Left colon (tissue), 2 donors: ENCODE measurements around the gene EXOSC1. TPM values are rescaled to one million over a fixed set of nuclear protein-coding genes. Genes with fewer than 3 reads are reported as not detected.

Experiments
- ATAC-seq: fragments of 200-7000 bp; cut with Tn5 transposase; one replicate; pipeline ENCODE4 v1.9.1; 2020; ENCODE audit warnings: mild to moderate bottlenecking, moderate library complexity
- DNase-seq, 2 donors: peaks; one replicate each; pipeline ENCODE4 v3.0.0-alpha.2; 2020
- intact Hi-C, 2 donors: fragments of 100-400 bp; cut with DNase I in 1 of 2; cut with micrococcal nuclease in 1 of 2; formaldehyde crosslinking; loops; one replicate each; pipeline versions ENCODE4 v1.11.2 to v1.14.0; 2022; cut with DNase I, micrococcal nuclease
- total RNA-seq, 2 donors: library from RNA; stranded (reverse); fragmentation: NEBNext Ultra II Directional; extraction: Animal tissue kit (Norgen Biotek cat#: 25700); gene quantifications; one replicate each; pipeline ENCODE4 v1.2.1, GENCODE V29; 2021
- donor health status: DM: no; HTN: no; CAD: no.
- donor health status: DM: yes; HTN: yes; CAD: no.

Gene EXOSC1
- total RNA-seq, 2 donors from 2014 or later: 21.7 to 22.6 TPM

DNA sequence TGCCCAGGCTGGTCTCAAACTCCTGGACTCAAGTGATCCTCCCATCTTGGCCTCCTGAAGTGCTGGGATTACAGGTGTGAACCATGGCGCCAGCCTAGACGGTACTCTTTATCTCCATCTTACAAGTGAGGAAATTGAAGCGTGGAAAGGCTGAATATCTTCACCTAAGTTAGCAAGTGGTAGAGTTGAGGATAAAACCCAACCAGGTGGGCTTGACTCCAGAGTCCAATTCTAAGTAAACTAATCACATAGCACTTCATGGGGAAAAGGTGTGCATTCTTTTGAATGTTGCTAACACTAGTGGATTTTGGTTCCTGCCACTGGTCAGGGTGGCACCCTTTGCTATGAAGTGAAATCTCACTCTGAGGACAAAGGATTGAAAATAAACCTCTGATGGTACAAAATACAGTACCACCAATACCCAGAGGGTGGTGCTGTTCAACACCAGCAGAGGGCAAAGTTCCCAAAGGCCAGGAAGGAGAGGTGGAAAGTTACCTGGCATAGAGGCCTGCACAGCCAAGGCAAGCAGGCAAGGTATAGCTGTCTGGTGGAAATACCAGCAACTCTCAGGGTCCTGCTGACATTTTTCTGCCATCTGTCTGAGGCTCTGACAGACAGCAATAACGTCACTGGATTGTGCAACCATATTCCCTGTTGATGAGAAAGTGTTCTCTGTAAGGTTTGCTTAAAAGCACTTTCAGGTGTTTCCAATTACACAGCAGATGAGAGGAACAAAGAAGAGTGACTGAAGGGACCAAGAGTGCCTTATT is 17.7 kb upstream of the EXOSC1 start:
- peak; percentile 91 for ATAC-seq
- DNase-seq: peak in 1 of 2 donors; percentile 37
- intact Hi-C loops: loop anchor here in 1 of 2 donors (2.0 kb wide), 1 partner anchor 89 kb away; no protein-coding TSS in a partner anchor

DNA sequence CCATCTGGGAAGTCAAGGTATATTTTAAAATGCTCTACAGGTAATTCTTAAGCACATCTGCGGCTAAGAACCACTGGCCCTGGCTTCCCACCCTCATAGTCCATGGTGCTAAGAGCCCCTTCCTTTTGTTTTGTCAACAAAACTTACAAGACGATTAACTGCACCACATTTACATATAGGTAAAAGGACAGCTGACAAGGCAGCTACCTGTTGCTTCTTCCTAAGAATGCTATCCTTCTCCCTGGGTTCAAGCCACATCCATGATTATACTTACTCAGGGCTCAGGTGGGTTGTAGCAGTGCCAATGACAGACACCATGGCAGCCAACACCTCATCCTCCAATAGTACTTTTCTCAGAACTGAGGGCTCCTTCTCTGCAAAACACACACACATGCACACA is 16.5 kb upstream of the EXOSC1 start:
- ATAC-seq (no peak), DNase-seq (no peak)
- intact Hi-C loops: loop anchor here in 1 of 2 donors (2.0 kb wide), 1 partner anchor 90 kb away; no protein-coding TSS in a partner anchor

DNA sequence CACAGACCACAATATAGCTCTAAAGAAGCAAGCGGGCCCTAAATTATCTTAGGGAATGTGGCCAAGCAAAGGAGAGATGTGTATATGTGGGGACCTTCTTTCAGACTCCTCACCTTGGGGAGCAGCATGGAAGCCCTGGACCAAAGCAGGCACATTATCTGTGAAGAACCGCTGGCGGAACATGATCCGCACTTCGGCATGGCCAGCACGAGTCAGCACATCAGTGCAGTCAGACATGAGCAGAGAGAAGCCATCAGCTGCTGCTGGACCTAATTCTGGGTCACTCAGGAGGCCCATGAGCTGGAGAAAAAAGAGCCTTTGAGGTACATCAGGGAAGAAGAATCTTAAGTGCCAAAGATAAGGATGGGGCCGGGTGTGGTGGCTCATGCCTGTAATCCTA is 14.1 kb upstream of the EXOSC1 start:
- no peak for DNase-seq
- intact Hi-C loops: no loop called here
- no peak for ATAC-seq

DNA sequence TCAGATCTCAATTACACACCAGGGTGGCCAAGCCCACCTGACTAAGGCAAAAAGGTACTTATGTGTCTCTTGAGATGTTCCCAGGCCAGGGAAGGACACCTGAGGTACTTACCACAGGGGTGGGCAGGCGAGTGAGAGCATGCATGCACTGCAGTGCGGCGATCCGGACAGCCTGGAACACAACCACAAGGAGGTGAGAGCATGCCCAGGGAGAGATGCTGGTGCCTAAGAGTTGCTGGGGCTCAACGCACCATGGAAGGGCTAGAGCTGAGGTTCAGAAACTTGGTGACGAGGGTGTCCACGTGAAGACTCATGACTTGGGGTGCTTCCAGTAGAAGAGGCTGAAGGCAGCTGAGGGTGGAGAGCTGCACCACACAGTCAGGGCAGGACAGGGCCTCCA is 13.3 kb upstream of the EXOSC1 start:
- ATAC-seq: no peak
- intact Hi-C loops: no loop called here
- no peak for DNase-seq

DNA sequence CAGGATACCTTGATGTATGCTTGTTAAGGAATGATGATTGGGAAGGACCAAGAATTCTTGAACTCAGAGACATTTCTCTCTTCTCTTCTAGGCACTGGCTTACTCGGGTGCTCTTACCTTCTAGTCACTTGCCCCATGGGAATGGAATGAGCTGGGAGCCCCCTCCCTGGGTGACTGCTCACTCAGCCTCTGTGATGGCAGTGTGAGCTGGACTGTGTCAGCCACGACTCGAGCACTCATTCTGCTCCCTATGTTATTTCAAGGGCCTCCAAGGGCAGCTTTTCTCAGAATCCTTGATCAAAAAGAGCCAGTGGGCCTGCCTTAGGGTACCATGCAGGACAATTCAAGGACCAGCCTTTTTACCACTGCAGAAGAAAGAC is 10.9 kb upstream of the EXOSC1 start:
- ATAC-seq (no peak), DNase-seq (no peak)
- intact Hi-C loops: no loop called here

DNA sequence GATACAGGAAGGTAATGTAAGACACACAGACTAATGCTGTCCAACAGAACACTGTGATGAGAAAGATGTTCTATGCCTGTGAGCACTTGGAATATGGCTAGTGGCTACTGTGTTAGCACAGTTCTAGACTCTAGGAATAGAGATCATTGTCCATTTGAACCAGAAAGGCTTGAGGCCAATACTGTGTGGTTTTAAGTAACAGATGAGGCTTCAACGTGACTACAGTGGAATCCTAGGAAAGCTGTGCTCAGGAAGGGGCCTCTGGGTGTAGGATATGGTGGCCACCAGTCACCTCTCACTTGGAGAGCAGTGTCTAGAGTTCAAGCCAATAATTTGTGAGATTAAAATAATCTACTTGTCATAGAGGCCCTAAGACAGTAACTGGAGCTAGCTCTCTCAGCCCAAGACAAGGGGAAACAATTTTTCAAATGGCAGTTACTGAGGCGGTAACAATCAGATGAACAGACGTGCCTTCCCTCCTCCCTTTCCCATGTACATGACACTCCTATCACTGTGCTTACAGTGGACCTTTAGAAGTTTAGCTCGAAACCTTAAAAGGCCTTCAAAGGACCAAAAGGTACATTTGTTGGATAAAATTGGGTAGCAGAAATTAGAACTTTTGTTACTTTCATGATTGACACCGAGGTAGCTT is 10.4 kb upstream of the EXOSC1 start:
- DNase-seq (no peak), ATAC-seq (no peak)
- intact Hi-C loops: no loop called here

DNA sequence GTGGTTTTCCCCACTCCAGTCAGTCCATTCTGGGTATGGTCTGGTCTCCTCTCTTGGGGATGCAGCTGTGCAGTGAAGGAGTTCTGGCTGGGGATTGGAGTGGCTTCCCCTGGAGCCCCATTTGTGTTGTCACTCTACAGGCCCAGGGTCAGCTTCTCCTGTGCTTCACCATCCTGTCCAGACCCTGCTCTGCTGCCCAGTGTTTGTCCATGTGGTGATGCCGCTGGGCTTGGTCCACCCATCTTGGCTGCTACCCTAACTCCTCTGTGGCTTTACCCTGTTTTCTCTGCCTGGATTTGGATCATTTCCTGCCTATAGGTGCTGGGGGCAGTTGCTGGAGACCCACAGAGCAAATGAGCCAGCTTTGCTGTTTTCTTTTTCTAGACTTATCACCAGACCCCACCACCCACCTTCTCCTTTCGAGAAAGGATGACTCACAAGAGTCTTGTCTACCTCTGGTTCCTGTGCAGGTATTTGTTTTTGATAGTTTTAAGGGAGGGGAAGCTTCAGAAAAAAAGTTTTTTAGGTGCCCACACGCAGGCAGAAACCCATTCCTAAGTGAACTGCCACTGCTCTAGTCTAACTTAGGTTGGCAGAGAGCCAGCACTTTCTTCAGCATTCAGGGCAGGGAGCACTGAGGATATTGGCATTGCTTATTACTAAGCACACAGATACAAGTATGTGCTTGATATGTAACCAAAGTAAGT is 8.7 kb upstream of the EXOSC1 start:
- intact Hi-C loops: no loop called here
- DNase-seq: no peak
- peak; percentile 29 for ATAC-seq

DNA sequence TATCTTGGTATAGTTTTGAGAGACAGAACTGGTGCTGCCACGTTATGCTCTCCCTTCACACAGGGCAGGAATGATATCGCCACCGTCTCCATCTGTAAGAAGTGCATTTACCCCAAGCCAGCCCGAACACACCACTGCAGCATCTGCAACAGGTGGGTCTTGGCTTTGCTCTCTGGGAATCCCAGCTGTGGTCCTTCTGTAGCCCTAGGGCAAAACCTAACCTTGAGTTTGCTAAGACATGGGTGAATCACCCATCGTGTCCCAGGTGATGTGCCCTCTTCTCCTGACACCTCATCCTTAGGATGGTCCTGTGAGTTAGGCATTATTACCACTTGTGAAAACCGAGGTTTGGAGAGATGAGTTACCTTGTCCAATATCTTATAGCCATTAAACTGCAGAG is 6.5 kb upstream of the EXOSC1 start:
- intact Hi-C loops: no loop called here
- no peak for ATAC-seq
- no peak for DNase-seq

DNA sequence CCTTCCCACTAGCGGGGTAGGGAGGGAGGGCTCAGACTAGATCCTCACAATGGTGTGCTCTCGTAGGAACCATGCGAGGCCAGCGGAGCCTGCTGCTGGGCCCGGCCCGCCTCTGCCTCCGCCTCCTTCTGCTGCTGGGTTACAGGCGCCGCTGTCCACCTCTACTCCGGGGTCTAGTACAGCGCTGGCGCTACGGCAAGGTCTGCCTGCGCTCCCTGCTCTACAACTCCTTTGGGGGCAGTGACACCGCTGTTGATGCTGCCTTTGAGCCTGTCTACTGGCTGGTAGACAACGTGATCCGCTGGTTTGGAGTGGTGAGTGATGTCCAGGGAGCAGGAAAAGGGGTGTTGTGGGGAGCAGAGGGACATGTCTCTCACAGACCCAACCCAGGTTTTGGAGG is 5.8 kb upstream of the EXOSC1 start:
- no peak for ATAC-seq
- intact Hi-C loops: no loop called here
- DNase-seq: no peak

DNA sequence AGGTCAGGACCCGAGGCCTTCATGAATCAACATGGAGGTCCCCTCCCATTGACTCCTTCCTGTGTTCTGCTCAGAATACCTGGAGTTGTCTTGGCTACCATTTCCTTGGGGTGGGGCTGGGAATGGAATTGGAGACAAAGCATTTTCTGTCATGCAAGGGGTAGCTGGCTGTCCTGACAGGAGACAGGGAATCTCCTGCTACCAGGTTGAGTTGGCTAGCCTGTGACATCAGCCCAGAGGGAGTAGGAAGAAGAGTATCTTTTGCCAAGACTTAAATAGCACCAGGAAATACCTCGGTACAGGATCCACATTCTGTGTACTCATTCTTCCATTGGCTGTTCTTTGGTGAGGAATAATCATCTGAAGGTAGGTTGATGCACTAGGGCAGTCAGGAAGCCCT is 5.0 kb upstream of the EXOSC1 start:
- intact Hi-C loops: no loop called here
- no peak for ATAC-seq
- DNase-seq: no peak

DNA sequence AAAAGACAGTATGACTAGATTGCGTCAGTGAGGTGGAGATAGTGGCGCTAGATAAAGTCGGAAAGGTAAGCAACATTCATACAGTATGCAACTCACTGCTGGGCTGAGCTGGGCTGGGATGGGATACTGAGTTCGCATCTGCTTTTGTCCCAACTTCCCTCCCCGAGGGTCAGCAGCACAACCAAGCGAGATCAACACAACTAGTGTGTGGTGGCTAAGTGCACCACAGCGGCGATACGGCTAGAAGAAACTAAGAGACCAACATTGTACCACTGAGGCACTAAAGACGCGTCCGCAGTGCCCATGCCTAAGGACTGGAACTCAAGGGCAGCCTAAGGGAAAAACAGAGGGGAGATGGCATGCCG is 467 bp downstream of the EXOSC1 start:
- intact Hi-C loops: no loop called here
- ATAC-seq (peak; percentile 1), DNase-seq (no peak)

DNA sequence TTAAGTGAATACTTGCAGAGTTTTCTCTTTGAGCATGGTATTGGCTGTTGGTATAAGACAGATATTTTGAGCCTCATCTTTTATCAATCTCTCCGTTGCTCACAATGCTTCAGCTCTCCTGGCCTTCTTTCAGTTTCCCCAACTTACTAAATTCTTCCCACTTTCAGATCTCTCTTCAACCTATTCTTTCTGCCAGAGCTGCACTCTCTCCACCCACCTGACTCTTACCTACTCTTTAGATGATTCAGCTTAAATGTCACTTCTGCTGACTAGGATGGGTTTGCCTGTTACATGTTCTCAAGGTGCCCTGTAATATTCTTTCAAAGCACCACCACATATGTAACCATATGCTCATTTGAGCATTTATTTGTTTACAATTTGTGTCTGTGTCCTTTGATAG is 1.6 kb downstream of the EXOSC1 start:
- DNase-seq (no peak), ATAC-seq (no peak)
- intact Hi-C loops: no loop called here

DNA sequence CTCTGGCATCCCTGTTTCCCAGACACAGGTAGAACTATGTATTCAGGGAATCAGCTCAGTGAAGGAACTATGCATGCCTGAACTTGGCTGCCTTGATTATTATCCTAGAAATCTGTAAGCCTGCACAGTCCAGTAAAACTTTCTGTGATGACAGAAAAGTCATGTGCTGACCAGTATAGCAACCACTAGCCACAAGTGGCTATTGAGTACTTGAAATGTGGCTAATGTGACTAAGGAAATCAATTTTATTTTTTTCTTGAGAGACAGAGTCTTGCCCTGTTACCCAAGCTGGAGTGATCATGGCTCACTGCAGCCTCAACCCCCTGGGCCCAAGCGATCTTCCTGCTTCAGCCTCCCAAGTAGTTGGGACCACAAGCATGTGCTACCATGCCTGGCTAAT is 3.5 kb downstream of the EXOSC1 start:
- ATAC-seq (no peak), DNase-seq (no peak)
- intact Hi-C loops: no loop called here

DNA sequence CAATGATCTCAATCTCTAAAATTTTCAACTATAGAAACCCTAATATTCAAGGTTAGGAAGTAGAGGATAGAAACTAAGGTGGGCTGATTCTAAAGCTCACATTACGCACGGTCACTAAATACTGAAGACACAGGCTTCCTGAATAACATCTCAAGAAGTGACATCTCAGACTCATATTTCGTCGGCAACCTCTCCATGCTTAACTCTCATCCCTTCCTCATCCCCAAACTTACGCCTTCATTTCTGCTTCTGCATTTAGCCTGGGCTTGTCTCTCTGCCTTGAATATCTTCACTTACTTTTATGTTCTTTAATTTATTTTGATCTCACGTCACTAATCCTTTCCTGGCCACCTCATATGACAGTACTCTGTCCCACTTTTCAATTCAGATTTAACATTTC is 10.6 kb downstream of the EXOSC1 start:
- ATAC-seq (no peak), DNase-seq (no peak)
- intact Hi-C loops: no loop called here

DNA sequence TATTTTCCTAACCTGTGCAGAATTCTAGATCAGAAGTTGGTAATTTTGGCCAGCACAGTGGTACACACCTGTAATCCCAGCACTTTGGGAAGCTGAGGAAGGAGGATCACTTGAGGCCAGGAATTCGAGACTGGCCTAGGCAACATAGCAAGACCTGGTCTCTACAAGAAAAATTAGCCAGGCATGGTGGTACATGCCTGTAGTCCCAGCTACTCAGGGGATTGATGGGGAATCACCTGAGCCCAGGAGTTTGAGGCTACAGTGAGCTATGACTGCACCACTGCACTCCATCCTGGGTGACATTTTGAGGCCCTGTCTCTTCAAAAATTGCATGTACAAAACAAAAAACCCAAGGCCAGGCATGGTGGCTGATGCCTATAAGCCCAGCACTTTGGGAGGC is 11.2 kb downstream of the EXOSC1 start:
- intact Hi-C loops: no loop called here
- ATAC-seq (peak; percentile 4), DNase-seq (no peak)

DNA sequence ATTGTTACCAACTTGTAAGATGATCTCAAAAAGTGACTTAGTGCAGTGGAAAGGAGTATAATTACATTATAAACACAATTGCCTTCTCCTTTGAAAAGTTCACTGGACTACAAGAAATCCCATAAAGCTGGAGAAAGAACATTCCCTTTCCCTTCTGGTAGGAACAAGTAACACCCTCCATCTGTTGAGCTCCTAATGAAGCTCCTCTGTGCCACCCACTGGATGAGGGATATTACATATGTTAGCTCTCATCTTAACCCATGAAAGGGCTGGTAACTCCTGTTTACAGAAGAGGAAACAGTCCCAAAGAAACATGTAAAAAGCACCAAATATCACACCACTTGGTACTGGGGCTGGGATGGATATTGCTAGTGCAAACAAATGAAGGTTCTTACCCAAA is 11.8 kb downstream of the EXOSC1 start:
- ATAC-seq: peak; percentile 46
- intact Hi-C loops: no loop called here
- no peak for DNase-seq

DNA sequence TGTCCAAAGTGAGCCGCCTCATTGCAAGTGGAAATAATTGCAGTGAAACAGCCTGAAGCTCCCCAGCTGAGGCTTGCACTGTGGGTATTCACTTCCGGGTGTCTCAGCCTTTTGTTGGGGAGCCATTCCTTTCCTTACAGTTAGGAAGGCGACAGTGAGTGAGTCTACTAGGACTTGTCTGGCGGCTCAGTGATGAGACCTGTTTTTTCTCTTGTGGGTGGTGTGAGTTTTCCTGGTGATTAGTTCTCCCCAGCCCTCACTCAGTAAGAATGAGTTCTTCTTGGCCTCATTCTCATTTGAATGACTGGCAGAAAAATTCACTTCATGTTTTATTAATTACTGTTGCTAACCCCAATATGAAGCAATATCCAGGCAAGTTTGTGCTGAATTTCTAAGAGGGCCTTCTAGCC is 17.2 kb downstream of the EXOSC1 start:
- intact Hi-C loops: no loop called here
- DNase-seq (no peak), ATAC-seq (no peak)

DNA sequence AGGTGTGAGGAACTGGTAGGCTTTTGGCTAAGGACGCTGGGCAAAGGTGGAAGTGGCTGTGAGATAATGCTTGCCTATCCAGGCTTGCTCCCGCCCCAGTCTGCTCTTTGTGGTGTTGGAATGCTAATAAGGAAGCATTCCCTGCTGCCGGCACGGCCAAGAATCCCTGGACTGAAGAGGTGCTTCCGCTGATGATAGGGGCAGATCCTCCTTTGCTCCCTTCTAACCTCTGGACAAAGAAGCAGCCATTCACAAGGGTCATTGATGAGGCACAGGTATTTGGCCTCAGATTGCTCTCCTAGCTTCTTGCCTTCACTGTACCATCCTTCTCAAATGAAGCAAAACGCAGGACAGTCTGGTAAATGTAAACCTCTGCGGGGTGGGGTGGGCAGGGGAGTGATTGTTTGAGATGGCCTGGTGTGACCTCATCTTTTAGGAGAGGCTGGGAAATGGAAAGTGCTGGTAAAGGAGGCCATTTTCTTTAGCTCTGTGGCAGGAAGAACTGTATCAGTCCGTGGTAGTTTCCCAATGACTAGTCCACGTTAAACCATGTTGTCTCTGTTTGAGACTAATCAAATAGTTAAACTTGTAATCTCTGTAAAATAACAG is 18.1 kb downstream of the EXOSC1 start:
- DNase-seq (peak; percentile 81 to 88), ATAC-seq (peak; percentile 71)
- intact Hi-C loops: no loop called here

DNA sequence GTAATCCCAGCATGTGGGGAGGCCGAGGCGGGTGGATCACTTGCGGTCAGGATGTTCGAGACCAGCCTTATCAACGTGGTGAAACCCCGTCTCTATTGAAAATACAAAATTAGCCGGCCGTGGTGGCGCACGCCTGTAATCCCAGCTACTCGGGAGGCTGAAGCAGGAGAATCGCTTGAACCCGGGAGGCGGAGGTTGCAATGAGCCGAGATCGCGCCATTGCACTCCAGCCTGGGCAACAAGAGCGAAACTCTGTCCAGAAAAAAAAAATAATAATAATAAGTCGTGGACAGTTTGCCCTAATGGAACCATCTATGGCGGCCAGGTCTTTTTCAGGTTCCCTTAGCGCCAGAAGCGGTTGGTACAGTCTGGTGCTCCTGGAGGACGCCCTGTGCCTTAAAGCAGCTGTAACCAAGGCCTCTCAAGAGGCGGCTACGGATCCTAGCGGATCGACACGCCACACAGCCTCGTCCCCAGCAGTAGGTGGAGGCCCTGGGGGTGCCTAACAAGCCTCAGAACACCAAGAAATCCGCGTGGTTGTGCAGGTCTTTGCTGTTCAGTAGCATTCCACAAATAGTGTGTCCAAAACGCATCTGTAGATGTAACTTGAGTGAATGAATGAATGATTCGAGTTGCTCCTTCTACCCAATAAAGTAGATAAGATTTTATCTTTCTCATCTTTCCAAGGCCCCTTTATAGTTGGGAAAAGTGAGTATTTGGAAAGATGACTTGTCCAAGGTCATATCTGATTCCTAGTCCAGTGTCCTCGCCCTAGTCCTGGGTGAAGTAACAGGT is 18.8 kb downstream of the EXOSC1 start:
- intact Hi-C loops: no loop called here
- ATAC-seq (peak; percentile 15), DNase-seq (peak in 1 of 2 donors; percentile 25)
